Measurements from ENCODE around the gene COP1. TPM values are rescaled to one million over a fixed set of nuclear protein-coding genes. Genes with fewer than 3 reads are reported as not detected.
"Not testable (repeated sequence)": the region's sequence is repeated elsewhere in the genome, so short reads cannot be mapped to it uniquely, and the experiment has no call there.

The COP1 gene
- total RNA-seq, 4 donors from 2014 or later, result 74.1 to 104 (median 87.5) TPM

DNA sequence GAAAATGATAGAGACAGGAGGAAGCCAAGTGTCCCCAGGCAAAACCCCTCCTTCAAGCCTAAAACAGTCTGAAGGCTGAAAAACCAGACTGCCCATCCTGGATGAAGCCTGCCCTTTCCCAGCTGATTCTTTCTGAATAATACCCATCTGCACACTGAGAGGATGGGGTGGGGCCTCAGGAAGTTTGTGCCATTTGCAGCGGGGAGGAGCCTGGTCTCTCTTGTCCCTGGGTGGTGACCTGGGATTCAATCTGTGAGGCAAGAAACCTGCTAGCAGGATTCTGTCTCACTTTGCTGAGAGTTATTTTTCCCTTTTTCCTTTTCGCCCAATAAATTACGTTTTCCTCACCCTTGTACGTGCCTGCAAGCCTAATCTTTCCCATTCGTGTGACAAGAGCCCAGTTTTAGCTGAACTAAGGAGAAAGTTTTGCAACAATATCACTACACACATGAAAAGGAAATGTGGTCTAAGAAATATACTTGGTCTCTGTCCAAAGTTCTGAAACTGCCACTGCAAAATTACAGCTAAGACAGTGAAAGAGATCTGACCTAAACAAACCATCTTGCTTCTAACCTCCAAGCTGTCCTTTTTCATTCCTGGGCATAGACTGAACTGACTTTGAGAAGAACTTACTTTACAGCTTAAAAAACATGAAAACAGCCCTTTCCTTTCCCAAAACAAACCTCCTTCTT lies 105.0 kb downstream of the COP1 start:
- Histone ChIP-seq H3K27me3 (no peaks in the 10 kb centered on the region), H3K9me3 (peaks cover 0 to 47% (median 15%) of the 10 kb centered on the region in 4 donors), H3K4me1 (no peaks in the 10 kb centered on the region), H3K27ac (no peak overlapping the region), H3K36me3 (peaks cover 0 to 69% (median 0%) of the 10 kb centered on the region in 3 donors), H3K4me3 (no peak overlapping the region)
- DNase-seq (ENCODE audit: low spot score in 2 of 2), result no peak
- no peak for TF ChIP-seq POLR2A (IDR thresholded peaks at IDR 0.05)
- TF ChIP-seq, protein P1, sequence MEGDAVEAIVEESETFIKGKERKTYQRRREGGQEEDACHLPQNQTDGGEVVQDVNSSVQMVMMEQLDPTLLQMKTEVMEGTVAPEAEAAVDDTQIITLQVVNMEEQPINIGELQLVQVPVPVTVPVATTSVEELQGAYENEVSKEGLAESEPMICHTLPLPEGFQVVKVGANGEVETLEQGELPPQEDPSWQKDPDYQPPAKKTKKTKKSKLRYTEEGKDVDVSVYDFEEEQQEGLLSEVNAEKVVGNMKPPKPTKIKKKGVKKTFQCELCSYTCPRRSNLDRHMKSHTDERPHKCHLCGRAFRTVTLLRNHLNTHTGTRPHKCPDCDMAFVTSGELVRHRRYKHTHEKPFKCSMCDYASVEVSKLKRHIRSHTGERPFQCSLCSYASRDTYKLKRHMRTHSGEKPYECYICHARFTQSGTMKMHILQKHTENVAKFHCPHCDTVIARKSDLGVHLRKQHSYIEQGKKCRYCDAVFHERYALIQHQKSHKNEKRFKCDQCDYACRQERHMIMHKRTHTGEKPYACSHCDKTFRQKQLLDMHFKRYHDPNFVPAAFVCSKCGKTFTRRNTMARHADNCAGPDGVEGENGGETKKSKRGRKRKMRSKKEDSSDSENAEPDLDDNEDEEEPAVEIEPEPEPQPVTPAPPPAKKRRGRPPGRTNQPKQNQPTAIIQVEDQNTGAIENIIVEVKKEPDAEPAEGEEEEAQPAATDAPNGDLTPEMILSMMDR (IDR thresholded peaks at IDR 0.05), result no peak
- no peak for TF ChIP-seq EP300 (IDR thresholded peaks at IDR 0.05)
- WGBS, 2 donors, result 92 to 93% methylated on average over 5 of the region's 5 CpGs

DNA sequence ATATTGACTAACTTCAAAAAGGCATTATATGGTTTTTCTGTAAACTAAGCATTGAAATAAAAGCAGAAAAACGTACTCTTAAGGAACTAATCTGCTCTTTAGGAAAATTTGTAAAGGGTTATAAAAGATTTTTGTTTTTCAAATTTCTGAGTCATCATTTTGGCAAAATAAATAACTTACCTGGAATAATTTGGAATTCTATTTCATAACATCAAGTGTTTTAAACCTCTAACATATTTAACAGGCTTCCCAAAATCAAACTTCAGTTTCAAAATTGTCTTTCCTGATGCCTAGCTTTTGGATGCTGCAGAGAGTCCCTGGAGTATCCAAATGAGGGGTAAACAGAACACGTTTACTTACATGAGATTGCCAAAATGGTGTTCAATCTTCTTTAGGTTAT lies 108.5 kb downstream of the COP1 start:
- 98 to 99% methylated on average over 2 of the region's 2 CpGs for WGBS, 2 donors
- Histone ChIP-seq H3K4me1 (no peaks in the 10 kb centered on the region), H3K27ac (no peak overlapping the region), H3K4me3 (no peak overlapping the region), H3K9me3 (peaks cover 0 to 62% (median 17%) of the 10 kb centered on the region in 4 donors), H3K36me3 (peaks cover 0 to 80% (median 0%) of the 10 kb centered on the region in 3 donors), H3K27me3 (no peaks in the 10 kb centered on the region)
- no peak for DNase-seq (ENCODE audit: low spot score in 2 of 2)
- TF ChIP-seq, protein P1 (IDR thresholded peaks at IDR 0.05), result no peak
- TF ChIP-seq EP300 (IDR thresholded peaks at IDR 0.05) (no peak), POLR2A (IDR thresholded peaks at IDR 0.05) (no peak)

DNA sequence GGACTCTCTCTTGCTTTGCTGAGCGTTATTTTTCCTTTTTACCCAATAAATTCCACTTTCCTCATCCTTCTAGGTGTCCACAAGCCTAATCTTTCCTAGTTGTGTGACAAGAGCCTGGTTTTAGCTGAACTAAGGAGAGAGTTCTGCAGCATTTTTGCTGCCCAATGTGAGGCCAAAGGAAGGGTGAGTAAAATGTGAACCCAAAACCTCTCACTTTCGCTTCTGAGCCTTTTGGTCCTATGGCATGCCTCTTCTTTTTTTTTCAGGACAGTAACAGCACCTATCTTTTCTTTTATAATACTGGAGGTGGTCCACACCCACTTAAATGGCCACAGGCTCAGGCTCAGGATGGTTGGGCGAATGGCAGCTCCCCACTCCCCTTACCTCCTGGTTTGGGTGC lies 111.1 kb downstream of the COP1 start:
- Histone ChIP-seq H3K9me3 (peaks cover 0 to 54% (median 17%) of the 10 kb centered on the region in 4 donors), H3K27ac (no peak overlapping the region), H3K4me3 (no peak overlapping the region), H3K4me1 (no peaks in the 10 kb centered on the region), H3K36me3 (peaks cover 0 to 80% (median 0%) of the 10 kb centered on the region in 3 donors), H3K27me3 (no peaks in the 10 kb centered on the region)
- no peak for DNase-seq (ENCODE audit: low spot score in 2 of 2)
- 97 to 99% methylated on average over 3 of the region's 3 CpGs for WGBS, 2 donors
- TF ChIP-seq, protein P1 (IDR thresholded peaks at IDR 0.05), result no peak
- TF ChIP-seq POLR2A (IDR thresholded peaks at IDR 0.05) (no peak), EP300 (IDR thresholded peaks at IDR 0.05) (no peak)

DNA sequence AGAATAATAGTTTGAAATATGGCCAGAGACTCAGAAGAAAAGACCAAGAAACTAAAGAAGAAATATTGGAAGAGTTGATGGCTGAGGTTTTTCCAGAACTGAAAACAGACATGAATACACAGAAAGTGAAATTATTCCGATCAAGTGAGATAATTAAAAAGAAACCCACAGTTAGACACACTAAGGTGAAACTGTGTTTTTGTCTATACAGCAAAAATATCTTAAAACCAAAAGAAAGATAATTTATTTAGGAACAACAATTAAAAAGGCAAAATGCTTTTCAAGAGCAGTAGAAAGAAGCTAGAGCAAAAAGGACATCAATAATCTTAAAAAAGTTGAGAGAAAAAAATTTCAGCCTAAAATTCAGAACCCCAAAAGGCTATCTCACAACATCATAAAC lies 116.3 kb downstream of the COP1 start:
- Histone ChIP-seq H3K4me3 (no peak overlapping the region), H3K36me3 (peaks cover 0 to 47% (median 0%) of the 10 kb centered on the region in 3 donors), H3K4me1 (no peaks in the 10 kb centered on the region), H3K27ac (no peak overlapping the region), H3K9me3 (peaks cover 0 to 21% (median 0%) of the 10 kb centered on the region in 4 donors), H3K27me3 (no peaks in the 10 kb centered on the region)
- WGBS, 2 donors, result 95 to 98% methylated on average over 1 of the region's 1 CpG
- TF ChIP-seq EP300 (IDR thresholded peaks at IDR 0.05) (no peak), POLR2A (IDR thresholded peaks at IDR 0.05) (no peak)
- TF ChIP-seq, protein P1 (IDR thresholded peaks at IDR 0.05), result no peak
- DNase-seq (ENCODE audit: low spot score in 2 of 2), result no peak

DNA sequence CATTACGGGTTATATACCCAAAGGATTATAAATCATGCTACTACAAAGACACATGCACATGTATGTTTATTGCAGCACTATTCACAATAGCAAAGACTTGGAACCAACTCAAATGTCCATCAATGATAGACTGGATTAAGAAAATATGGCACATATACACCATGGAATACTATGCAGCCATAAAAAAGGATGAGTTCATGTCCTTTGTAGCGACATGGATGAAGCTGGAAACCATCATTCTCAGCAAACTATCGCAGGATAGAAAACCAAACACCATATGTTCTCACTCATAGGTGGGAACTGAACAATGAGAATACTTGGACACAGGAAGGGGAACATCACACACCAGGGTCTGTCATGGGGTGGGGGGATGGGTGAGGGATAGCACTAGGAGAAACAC lies 119.3 kb downstream of the COP1 start:
- not testable (repeated sequence) for DNase-seq (ENCODE audit: low spot score in 2 of 2); H3K4me1 ChIP-seq; H3K4me3 ChIP-seq; H3K27me3 ChIP-seq; H3K27ac ChIP-seq
- 96 to 100% methylated on average over 3 of the region's 3 CpGs for WGBS, 2 donors
- Histone ChIP-seq H3K9me3 (peaks cover 0 to 19% (median 0%) of the 10 kb centered on the region in 4 donors), H3K36me3 (peaks cover 0 to 37% (median 0%) of the 10 kb centered on the region in 3 donors)

Data from tibial nerve (tissue), 4 donors.